ENCODE data around the gene NKX3-2. TPM values are rescaled to one million over a fixed set of nuclear protein-coding genes. Genes with fewer than 3 reads are reported as not detected.

NKX3-2 gene
- total RNA-seq, 1 experiment from 2014 or later: not detected

- H3K4me3 ChIP-seq: no peak overlapping the region
- intact Hi-C loops (cut with micrococcal nuclease; ENCODE audit: unreplicated experiment): no loop called here
- no peaks in the 10 kb centered on the region for H3F3A ChIP-seq (ENCODE audit: insufficient read depth, low read depth)
- TF ChIP-seq, protein P1, sequence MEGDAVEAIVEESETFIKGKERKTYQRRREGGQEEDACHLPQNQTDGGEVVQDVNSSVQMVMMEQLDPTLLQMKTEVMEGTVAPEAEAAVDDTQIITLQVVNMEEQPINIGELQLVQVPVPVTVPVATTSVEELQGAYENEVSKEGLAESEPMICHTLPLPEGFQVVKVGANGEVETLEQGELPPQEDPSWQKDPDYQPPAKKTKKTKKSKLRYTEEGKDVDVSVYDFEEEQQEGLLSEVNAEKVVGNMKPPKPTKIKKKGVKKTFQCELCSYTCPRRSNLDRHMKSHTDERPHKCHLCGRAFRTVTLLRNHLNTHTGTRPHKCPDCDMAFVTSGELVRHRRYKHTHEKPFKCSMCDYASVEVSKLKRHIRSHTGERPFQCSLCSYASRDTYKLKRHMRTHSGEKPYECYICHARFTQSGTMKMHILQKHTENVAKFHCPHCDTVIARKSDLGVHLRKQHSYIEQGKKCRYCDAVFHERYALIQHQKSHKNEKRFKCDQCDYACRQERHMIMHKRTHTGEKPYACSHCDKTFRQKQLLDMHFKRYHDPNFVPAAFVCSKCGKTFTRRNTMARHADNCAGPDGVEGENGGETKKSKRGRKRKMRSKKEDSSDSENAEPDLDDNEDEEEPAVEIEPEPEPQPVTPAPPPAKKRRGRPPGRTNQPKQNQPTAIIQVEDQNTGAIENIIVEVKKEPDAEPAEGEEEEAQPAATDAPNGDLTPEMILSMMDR (conservative IDR thresholded peaks at IDR 0.05): no peak
- no peak for TF ChIP-seq EZH2 (IDR thresholded peaks at IDR 0.05; ENCODE audit: low read depth)
- H3K36me3 ChIP-seq (ENCODE audit: low read depth): no peaks in the 10 kb centered on the region
- no peaks in the 10 kb centered on the region for H3K27me3 ChIP-seq (ENCODE audit: insufficient read depth, low read depth)
- no TSS peak for BruUV-seq (replicated peaks)
- H3K9me2 ChIP-seq (ENCODE audit: insufficient read depth): no peaks in the 10 kb centered on the region
- H4K20me1 ChIP-seq (ENCODE audit: insufficient read depth): no peaks in the 10 kb centered on the region
- no peaks in the 10 kb centered on the region for H3K79me2 ChIP-seq (ENCODE audit: low read depth)
- no peak overlapping the region for H3K27ac ChIP-seq
- POLR2A ChIA-PET (ENCODE audit: unreplicated experiment): no interaction called here
- no peaks in the 10 kb centered on the region for H3K9me3 ChIP-seq (ENCODE audit: insufficient read depth, low read depth)
- no peak overlapping the region for H2AFZ ChIP-seq
- H3K4me2 ChIP-seq: no peak overlapping the region
- H3K4me1 ChIP-seq (replicated peaks; ENCODE audit: insufficient read depth): no peaks in the 10 kb centered on the region
- CTCF ChIA-PET: no interaction called here
- DNase-seq: no peak
These were observed 14.6 kb upstream of the NKX3-2 start for GRCh38 chr4:13558881-13559280.

- intact Hi-C loops (cut with micrococcal nuclease; ENCODE audit: unreplicated experiment): no loop called here
- CTCF ChIA-PET: no interaction called here
These were observed 11.0 kb upstream of the NKX3-2 start for GRCh38 chr4:13555325-13555724.

DNA sequence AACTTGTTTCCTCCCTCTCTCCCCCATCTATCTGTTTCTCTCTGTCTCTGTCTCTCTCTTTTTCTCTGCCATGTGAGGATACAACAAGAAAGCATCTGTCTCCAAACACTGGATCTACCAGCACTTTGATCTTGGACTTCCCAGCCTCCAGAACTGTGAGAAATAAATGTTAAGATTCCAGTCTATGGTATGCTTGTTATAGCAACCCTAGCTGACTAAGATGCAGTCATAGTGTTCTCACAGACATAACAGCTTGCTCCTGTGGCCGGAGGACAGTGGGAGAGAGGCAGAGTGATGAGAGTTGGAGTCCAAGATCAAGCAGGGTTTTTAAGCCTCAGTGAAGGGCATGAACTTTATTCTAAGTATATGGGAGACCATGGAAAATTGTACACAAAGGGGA, 8.8 kb upstream of the NKX3-2 start:
- TF ChIP-seq EZH2 (IDR thresholded peaks at IDR 0.05; ENCODE audit: low read depth): no peak
- TF ChIP-seq, protein P1 (conservative IDR thresholded peaks at IDR 0.05): no peak
- Histone ChIP-seq H3K27ac (no peak overlapping the region), H3F3A (ENCODE audit: insufficient read depth, low read depth) (no peaks in the 10 kb centered on the region), H2AFZ (no peak overlapping the region), H3K9me3 (ENCODE audit: insufficient read depth, low read depth) (no peaks in the 10 kb centered on the region), H3K79me2 (ENCODE audit: low read depth) (no peaks in the 10 kb centered on the region), H3K4me2 (no peak overlapping the region), H3K27me3 (ENCODE audit: insufficient read depth, low read depth) (no peaks in the 10 kb centered on the region), H3K4me1 (replicated peaks; ENCODE audit: insufficient read depth) (no peaks in the 10 kb centered on the region), H3K4me3 (no peak overlapping the region), H3K36me3 (ENCODE audit: low read depth) (no peaks in the 10 kb centered on the region), H4K20me1 (ENCODE audit: insufficient read depth) (no peaks in the 10 kb centered on the region), H3K9me2 (ENCODE audit: insufficient read depth) (no peaks in the 10 kb centered on the region)
- no peak for DNase-seq
- intact Hi-C loops (cut with micrococcal nuclease; ENCODE audit: unreplicated experiment): no loop called here
- ChIA-PET POLR2A (ENCODE audit: unreplicated experiment) (no interaction called here), CTCF (no interaction called here)
- no TSS peak for BruUV-seq (replicated peaks)

More at GRCh38 chr4:13555325-13555724, 11.0 kb upstream of the NKX3-2 start:
- H3K4me1 ChIP-seq (replicated peaks; ENCODE audit: insufficient read depth): no peaks in the 10 kb centered on the region
- no peaks in the 10 kb centered on the region for H3F3A ChIP-seq (ENCODE audit: insufficient read depth, low read depth)
- H3K27ac ChIP-seq: no peak overlapping the region
- H3K27me3 ChIP-seq (ENCODE audit: insufficient read depth, low read depth): no peaks in the 10 kb centered on the region
- no peaks in the 10 kb centered on the region for H3K36me3 ChIP-seq (ENCODE audit: low read depth)
- H3K4me2 ChIP-seq: no peak overlapping the region
- DNase-seq: no peak
- no peak overlapping the region for H3K4me3 ChIP-seq
- H3K9me2 ChIP-seq (ENCODE audit: insufficient read depth): no peaks in the 10 kb centered on the region
- no peaks in the 10 kb centered on the region for H3K9me3 ChIP-seq (ENCODE audit: insufficient read depth, low read depth)
- H4K20me1 ChIP-seq (ENCODE audit: insufficient read depth): no peaks in the 10 kb centered on the region
- no peaks in the 10 kb centered on the region for H3K79me2 ChIP-seq (ENCODE audit: low read depth)
- BruUV-seq (replicated peaks): no TSS peak
- H2AFZ ChIP-seq: no peak overlapping the region
- POLR2A ChIA-PET (ENCODE audit: unreplicated experiment): no interaction called here
- TF ChIP-seq, protein P1 (conservative IDR thresholded peaks at IDR 0.05): no peak
- no peak for TF ChIP-seq EZH2 (IDR thresholded peaks at IDR 0.05; ENCODE audit: low read depth)

All from PC-9 (cell line).